Kidney epithelial cell (primary cell): ENCODE results near the gene TOMM7. TPM values are rescaled to one million over a fixed set of nuclear protein-coding genes. Genes with fewer than 3 reads are reported as not detected.
"Not testable (repeated sequence)": the region's sequence is repeated elsewhere in the genome, so short reads cannot be mapped to it uniquely, and the experiment has no call there.

Experiments
- DNase-seq: peaks from one replicate; pipeline ENCODE4 v3.0.0-alpha.2; 2010; ENCODE audit warnings: low read depth
- H3K27me3 ChIP-seq: 2 replicates; pipeline ENCODE4 v1.6.0; 2011; ENCODE audit warnings: low read length; ENCODE audit not compliant: control insufficient read depth, insufficient read depth
- H3K36me3 ChIP-seq: 2 replicates; pipeline ENCODE4 v1.5.1; 2011; ENCODE audit warnings: low read length; ENCODE audit not compliant: control insufficient read depth, insufficient read depth
- H3K4me3 ChIP-seq: 2 replicates; pipeline ENCODE4 v1.5.1; 2011; ENCODE audit warnings: low read depth, mild to moderate bottlenecking, control low read depth, low read length
- CTCF ChIP-seq: IDR thresholded peaks from 2 replicates; pipeline ENCODE4 v1.5.1; 2011; ENCODE audit warnings: mild to moderate bottlenecking, moderate library complexity, low read length, control low read depth, inconsistent platforms; ENCODE audit not compliant: insufficient read depth, poor library complexity, severe bottlenecking
- total RNA-seq: library from RNA; depleted of rRNA; stranded (reverse); fragments of >200 nt; gene quantifications from 2 replicates; pipeline ENCODE4 v1.2.3, GENCODE V29; 2015

The TOMM7 gene
- total RNA-seq, 1 donor from 2014 or later, result 90.5 TPM

- TF ChIP-seq CTCF, result no peak
Observed at GRCh38 chr7:22808140-22808539, 14.5 kb downstream of the TOMM7 start.

GRCh38 chr7:22806752-22807151 is 15.9 kb downstream of the TOMM7 start:
- no peaks in the 10 kb centered on the region for H3K27me3 ChIP-seq

More at GRCh38 chr7:22808140-22808539, 14.5 kb downstream of the TOMM7 start:
- Histone ChIP-seq H3K4me3 (no peak overlapping the region), H3K36me3 (no peaks in the 10 kb centered on the region), H3K27me3 (no peaks in the 10 kb centered on the region)
- no peak for DNase-seq

GRCh38 chr7:22805227-22805626 is 17.4 kb downstream of the TOMM7 start:
- DNase-seq, result no peak
- no peaks in the 10 kb centered on the region for H3K27me3 ChIP-seq
- H3K36me3 ChIP-seq, result no peaks in the 10 kb centered on the region
- no peak overlapping the region for H3K4me3 ChIP-seq
- TF ChIP-seq CTCF, result no peak

More at GRCh38 chr7:22806752-22807151, 15.9 kb downstream of the TOMM7 start:
- TF ChIP-seq CTCF, result no peak
- no peak overlapping the region for H3K4me3 ChIP-seq
- no peaks in the 10 kb centered on the region for H3K36me3 ChIP-seq
- DNase-seq, result no peak

GRCh38 chr7:22802831-22803230 is 19.8 kb downstream of the TOMM7 start:
- H3K4me3 ChIP-seq, H3K36me3 ChIP-seq, H3K27me3 ChIP-seq, DNase-seq: not testable (repeated sequence)

GRCh38 chr7:22802426-22802825 is 20.2 kb downstream of the TOMM7 start:
- Histone ChIP-seq H3K36me3 (no peaks in the 10 kb centered on the region), H3K4me3 (no peak overlapping the region), H3K27me3 (no peaks in the 10 kb centered on the region)
- DNase-seq, result no peak
- TF ChIP-seq CTCF, result no peak

GRCh38 chr7:22801912-22802311 is 20.7 kb downstream of the TOMM7 start:
- TF ChIP-seq CTCF, result no peak
- no peak overlapping the region for H3K4me3 ChIP-seq
- H3K36me3 ChIP-seq, result no peaks in the 10 kb centered on the region
- no peak for DNase-seq
- H3K27me3 ChIP-seq, result no peaks in the 10 kb centered on the region
